HuH-7.5 (cell line): Measurements from ENCODE around the gene XAB2.

Experiments used
- DNase-seq: peaks from one replicate; pipeline ENCODE4 v3.0.0; 2011; ENCODE audit warnings: low spot score

XAB2 gene

DNA sequence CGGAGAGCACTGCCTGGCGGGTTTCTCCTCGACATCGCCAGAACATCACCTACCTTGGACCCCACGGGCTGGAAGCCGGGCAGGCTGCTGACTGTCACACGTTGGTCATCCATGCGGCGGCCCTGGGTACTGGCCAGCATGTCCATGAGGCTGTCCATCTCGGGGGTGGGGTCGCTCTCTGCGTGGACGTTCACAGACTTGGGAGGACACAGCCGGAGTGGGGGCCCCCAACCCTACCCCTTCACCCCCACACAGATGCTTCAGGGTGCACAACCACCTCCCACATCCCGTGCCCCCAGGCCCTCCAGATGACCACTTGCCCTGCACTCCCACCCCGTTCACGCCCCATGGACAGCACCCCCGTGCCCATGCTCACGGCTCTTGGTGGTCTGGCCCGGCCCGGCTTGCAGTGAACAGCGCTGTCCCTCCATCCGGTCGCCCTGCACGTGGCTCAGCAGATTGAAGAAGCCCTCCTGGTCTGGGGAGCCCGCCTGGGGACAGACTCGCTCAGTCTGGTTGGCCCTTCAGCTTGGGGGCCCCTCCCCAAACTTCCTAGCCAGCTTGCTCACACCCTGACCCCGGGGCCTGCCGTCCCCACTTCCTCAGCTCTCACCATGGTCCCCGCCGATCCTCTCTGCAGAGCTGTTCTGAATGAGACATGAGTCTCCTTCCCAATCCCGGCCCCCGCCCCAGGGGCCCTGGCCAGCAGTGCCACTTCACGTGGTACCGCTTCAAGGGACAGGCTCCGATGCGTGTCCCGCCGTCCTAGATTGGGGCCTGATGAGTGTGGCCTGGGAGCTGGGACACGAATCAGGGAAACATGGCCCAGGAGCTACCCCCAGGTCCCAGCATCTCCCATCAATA, 3.2 kb upstream of the XAB2 start:
- DNase-seq = no peak

DNA sequence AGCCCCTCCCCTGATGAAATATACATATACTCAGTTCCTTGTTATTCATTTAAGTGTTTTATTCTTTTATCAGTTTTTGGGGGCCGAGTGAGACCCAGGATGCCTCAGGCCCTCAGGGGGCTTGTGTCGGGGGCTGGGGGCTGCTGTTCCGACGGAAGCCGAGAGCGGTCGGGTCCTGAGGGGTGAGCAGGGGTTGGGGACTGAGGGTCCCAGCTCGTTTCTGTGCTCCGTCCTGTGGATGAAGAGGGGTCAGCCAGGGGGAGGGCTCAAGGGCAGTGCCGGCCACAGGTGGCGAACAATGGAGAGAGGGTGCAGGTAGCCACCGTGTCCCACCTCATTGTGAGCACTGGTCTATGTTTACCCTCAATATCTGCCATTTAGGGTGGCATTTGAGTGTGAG, 2.2 kb upstream of the XAB2 start:
- no peak for DNase-seq

DNA sequence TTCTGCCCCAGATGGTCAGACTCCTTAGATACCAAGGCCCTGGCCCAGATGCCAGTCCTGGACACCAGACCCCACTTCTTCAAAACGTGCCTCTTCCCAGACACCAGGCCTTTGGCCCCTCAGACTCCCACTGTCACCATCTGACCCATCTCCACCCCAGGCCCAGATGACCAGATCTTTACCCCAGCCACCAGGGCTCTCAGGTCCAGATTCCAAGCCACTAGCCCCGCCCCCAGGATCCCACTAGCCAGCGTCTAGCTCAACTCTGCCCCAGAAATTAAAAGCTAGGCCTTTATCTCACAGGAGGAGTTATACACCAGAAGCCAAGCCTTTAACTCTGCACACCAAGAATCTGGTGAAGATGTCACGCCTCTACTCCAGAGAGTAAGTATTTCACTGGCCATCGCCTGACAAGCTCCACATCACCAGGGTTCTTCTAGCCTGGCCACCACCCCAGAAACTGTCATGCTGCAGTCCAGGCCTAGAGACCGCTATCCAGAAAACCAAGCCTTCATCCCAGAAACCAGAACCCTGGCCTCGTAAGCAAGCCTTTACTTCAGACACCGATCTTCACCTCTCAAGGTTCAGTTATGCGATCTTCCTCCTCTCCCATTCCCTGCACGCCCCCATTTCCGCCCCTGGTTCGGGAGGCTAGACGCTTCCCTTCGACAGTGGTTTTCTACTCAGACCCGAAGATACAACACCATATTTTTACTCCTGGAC, 595 bp downstream of the XAB2 start:
- no peak for DNase-seq

DNA sequence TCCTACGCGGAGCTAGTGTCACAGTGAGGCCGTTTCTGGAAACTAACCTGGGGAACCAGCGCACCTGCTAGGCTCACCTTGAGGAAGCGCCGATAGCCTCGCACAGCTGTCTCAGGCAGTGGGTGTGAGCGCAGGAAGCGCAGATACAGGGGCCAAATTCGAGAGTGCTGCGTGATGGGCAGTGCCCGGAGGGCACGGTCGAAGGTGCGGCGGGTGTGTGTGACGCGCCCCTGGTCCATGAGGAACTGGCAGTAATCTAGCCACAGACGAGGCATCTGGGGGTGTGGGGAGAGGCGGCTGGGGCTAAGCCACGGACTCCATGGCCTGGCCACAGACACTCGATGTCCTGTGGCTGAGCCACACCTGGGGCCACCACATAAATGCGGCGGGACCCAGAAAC, 2.2 kb downstream of the XAB2 start:
- no peak for DNase-seq

DNA sequence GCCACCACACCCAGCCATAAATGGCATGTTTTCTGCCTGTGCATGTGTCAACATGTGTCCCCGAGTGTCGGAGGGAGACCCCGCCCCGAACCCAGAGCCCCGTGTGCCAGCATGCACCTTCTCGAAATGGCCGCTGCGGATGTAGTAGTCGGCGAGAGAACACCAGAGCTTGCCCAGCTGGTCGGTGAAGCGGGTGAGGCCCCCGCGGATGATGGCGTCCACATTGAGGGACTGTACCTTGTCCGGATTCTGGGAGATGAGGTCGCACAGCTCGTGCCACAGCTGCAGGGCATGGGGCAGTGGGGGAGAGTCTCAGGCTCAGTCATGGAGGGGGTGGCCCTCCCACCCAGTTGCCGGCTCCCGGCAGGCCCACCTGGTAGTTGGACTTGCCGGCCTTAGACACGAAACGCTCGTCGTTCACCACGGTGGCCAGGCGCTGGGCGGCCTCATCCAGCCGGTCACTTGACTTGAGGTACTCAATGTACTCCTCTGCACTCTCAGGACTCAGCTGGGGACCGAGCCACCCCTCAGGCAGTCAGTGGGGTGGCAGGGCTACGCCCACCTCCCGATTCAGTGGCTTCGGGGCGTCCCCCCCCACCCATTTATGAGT, 3.5 kb downstream of the XAB2 start:
- DNase-seq = no peak

DNA sequence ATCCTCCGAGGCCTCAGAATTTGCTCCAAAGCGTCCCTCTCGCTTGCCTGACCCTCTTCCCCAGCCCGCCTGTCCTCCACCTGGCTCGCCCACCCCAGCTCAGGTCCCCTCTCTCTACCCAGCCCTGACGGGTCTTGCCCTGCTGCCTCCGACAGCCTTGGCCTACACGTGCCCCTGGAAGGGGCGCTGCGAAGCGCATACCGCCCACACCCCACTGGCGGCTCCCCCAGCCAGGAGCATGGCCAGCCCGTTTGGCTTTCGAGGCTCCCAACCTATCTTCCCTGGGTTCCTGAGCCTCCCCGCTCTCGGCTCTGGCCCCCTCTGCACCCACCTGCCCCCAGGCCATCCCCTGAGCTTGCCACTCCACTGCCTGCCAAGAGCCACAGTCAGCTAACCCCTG, 4.5 kb downstream of the XAB2 start:
- DNase-seq = no peak

DNA sequence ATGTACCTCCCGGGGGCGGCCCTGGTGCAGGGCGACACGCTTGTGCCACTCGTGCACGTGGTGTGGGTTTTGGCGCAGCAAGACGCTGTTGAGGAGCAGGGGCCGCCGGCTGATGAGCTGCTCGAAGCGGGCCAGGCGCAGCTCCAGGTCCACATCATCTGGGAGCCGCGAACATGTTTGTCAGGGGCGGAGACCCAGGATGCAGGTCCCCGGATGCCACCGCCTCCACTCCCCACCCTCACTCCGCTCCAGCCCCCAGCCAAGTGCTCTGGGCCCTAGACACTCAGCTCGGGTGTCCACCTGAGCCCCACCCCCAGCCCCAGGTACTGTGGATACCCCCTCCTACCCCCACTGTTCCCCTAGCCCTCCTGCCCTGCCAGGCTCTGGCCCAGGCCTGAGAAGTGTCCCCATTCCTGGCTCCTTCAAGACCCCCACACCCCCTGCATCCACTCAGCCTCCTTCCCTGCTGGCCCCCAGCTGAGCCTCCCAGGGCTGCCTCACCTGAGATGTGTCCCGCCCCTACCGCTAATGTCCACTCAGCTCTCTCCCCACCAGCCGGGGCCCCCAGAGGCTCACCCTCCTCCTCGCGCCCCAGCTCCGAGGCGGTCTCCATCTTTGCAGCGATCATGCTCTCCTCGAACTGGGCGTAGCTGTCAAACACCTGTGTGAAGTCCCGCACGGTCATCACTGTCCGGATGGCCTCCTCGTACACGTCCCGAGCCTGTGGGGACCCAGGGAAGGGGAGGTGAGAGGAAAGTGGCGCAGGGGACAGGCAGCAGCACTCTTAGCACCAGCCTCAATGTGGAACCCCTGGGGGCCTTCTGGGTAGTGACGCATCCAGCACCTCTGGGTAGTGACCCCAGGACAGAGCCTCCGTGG, 5.4 kb downstream of the XAB2 start:
- DNase-seq = no peak

DNA sequence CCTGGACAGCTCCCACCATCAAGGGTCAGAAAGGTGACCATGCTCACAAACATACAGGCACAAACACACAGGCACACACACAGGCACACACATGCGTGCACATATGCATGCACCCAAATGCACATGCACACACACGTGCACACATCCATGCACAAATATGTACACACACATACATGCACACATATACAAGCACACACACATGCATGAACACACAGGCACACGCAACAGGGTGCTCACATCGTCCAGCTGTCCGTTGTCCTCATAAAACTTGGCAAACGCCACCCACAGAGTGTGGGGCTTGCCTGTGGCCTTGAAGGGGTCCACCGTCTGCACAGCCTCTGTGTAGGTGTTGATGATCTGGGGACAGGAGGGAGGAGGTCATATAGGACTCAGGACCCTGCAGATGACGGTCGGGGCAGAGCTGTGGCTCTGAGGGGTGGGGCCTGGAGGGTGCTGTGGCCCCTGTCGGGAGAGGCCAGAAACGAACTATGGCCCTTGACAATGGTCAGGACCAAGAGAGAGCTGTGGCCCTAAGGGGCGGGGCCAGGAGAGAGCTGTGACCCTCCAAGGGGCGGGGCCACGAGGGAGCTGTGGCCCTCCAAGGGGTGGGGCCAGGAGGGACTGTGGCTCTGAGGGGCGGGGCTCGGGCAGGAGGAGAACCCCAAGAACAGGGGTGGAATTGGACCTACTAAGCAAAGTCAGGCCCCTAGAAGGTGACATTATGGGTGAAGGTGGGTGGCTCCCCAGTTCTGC, 6.2 kb downstream of the XAB2 start:
- DNase-seq = no peak

DNA sequence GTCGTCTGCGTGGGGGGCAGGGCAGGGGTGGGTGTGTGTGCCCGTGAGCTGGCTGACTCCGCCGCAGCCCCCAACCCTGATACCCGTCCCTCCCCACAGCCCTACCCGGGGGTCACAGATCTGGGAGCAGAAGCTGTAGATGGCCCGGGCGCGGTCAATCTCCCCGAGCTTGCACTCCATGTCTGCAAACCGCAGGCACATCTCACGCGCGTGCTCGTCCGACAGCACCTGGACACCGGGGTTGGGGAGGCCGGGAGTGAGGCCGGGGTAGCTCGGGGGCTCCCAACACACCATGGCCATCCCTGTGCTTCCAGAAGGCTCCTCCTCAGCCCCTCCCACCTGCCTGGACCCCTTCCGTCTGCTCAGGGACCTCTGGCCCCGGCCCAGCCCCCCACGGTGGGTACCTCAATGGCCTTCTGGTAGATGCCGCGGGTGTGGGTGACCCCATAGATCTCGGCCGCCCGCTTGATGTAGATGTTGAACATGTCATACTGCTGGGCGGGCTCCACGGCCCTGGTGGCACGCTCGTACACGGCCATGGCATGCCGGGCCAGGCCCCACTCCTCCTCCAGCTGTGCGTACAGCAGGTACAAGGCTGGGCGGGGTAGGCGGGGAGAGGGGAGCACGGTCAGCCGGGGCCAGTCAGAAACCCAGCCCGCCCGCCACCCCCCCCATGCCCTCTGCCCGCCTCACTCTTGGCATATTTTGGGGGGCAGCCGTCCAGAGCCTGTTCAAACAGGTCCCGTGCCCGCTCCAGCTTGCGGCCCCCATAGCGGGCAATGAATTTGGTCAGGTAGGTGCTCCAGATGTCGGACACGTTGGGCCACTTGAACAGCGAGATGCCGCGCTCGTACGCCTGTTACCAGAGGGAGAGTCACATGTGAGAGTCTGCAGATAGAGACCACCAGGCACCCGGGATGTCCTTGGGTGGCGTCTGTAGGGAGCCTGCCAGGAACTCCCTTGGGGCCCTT, 8.6 kb downstream of the XAB2 start:
- DNase-seq = no peak

DNA sequence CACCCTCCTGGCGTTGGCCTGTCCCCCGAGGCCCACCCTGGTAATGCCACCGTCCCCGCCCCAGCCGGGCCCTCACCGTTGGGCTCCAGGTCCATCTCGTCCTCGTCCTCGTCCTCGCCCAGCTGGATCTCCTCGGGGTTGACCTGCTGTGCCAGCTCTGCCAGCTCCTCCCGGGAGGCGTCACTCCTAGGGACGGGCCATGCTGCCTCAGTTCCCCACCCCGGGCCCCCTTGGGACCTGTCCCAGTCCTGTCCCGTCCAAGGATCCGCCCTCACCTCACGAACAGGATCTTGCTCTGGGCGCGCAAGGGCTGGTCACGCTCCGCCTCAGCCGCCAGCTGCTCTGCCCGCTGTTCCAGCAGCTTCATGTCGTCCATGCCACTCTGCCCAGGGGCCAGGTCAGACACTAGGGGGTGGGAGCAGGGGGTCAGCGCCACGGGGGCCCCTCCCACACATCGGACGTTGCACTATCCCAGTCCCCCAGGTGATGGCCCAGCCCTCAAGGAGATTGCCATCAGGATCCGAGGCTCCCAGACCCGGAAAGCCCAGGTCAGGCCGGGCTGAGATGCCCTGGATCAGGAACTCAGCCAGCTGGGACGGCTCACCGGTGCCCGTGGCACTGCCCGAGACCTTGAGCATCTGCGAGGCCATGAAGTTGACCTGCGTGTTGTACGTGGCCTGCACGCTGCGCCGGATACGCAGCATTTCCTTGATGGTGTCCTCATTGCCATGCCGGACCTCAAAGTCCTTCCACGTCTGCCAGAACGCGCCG, 9.5 kb downstream of the XAB2 start:
- DNase-seq = no peak

DNA sequence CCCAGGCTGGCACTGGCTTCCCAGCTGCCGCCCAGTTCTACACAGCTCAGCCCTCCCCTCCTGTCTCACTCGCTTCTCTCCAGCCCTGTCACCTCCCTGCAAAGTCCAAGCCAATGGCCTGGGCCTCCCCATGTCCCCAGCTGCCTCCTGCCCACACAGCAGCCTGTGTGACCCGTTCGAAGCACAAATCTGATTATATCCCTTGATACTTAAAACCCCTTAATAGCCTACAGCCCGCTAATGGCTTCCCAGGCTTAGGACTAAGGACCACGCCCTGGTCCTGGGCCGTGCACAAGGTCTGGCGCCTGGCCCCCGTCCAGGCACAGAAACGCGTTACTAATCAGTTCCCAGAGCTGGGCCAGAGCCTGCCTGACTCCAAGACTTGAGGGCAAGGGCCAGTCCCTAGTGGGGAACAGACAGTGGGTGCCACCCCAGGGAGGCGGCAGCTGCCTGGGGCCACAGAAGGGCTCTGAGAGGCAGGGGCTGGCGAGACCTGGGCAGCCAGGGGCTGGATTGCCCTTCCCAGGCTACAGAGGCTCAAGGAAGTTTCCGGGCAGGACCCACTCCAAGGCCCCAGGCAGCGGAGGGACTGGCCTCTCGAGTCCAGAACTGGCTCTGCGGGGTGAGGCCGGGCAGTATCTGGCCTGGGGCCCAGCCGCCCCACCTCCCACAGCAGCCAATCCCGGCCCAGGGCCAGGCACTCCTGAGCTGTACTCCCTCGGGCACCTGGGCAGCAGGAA, 10.4 kb downstream of the XAB2 start:
- DNase-seq = no peak

DNA sequence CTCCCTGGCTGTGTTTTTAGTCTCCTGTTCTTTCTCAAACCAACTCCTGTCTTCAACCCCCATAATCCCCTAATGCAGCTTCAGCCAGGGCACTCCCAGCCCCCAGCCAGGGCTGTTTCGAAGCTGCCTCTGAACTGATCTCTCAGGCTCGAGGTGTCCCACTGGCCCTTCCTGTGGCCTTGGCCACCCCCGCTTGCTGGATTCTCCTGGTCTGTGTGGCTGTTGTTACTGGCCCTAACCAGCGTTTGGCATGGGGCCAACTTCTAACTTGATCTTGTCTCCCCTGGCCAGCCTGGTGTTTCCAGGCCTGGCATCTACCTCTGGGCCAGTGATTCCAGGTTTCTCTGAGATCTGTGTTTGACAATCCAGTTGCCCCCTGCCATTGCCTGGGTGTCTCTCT, 11.0 kb downstream of the XAB2 start:
- peak; percentile 51 for DNase-seq

DNA sequence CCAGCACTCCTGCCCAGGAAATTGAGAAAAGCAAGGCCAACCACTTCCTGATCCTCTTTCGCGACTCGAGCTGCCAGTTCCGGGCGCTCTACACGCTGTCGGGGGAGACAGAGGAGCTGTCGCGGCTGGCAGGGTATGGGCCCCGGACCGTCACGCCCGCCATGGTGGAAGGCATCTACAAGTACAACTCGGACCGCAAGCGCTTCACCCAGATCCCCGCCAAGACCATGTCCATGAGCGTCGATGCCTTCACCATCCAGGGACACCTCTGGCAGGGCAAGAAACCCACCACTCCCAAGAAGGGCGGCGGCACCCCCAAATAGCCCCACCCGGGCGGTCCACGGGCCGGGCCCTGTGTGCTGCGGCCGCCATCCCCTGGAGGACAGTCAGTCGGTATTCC, 11.6 kb downstream of the XAB2 start:
- no peak for DNase-seq

DNA sequence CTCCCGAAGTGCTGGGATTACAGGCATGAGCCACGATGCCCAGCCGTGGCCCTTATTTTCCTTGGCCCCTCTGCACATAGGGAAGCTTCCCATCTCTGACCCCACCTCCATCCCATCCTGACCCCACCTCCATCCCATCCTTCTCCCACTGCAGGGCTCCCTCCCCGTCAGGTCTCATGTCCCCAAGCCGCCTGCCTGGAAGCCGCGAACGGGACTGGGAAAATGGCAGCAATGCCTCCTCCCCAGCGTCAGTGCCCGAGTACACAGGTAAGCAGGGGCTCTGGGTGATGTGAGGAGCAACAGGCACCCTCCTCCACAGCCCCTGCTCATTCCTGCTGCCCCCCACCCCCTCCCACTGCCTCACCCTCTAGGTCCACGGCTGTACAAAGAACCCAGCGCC, 12.2 kb downstream of the XAB2 start:
- no peak for DNase-seq

DNA sequence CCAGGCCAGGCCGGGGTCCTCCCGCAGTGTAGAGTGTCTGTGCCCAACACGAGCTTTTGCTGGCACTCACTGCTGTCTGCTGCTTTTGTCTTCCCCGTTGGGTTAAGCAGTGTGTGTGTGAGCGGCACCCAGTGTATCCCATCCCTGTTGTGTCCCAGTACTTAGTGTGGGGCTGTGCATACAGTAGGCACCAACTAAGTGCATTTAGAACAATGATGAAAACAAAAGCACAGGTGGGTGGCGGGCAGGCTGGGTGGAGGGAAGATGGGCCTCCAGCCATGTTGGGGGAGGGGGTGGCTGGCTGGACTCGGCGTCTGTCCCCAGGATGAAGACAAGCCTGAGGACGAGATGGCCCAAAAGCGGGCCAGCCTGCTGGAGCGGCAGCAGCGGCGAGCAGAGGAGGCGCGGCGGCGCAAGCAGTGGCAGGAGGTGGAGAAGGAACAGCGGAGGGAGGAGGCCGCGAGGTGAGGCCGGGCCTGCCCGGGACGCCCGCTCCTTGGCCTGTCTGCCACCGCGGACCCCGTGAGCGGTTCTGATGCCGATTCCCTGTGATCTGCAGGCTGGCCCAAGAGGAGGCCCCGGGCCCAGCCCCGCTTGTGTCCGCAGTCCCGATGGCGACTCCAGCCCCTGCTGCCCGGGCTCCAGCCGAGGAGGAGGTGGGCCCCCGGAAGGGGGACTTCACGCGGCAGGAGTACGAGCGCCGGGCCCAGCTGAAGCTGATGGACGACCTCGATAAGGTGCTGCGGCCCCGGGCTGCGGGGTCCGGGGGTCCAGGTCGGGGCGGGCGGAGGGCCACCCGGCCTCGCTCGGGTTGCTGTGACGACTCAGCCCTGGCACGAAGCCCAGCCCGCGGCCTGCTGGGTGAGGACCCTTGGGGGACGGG, 14.2 kb downstream of the XAB2 start:
- no peak for DNase-seq

DNA sequence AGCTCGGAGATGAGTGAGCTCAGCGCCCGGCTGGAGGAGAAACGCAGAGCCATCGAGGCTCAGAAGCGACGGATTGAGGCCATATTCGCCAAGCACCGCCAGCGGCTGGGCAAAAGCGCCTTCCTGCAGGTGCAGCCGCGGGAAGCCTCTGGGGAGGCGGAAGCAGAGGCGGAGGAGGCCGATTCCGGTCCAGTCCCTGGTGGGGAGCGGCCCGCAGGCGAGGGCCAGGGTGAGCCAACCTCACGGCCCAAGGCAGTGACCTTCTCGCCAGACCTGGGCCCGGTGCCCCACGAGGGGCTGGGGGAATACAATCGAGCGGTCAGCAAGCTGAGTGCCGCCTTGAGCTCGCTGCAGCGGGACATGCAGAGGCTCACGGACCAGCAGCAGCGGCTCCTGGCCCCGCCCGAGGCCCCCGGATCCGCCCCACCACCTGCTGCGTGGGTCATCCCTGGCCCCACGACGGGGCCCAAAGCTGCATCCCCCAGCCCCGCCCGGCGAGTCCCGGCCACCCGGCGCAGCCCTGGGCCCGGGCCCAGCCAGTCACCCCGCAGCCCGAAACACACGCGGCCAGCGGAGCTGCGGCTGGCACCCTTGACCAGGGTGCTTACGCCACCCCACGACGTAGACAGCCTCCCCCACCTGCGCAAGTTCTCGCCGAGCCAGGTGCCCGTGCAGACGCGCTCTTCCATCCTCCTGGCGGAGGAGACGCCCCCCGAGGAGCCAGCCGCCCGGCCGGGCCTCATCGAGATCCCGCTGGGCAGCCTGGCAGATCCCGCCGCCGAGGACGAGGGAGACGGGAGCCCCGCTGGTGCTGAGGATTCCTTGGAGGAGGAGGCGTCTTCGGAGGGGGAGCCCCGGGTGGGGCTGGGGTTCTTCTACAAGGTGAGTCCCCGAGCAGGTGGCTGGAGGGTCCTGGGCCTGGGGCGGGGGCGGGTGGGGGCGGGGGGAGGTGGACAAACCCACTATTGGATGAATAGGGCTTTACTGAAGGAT, 16.8 kb downstream of the XAB2 start:
- DNase-seq = no peak
